ENCODE data around the gene ARHGEF1. TPM values are rescaled to one million over a fixed set of nuclear protein-coding genes. Genes with fewer than 3 reads are reported as not detected.

Gene ARHGEF1
- total RNA-seq, 2 donors from 2014 or later: 255 to 337 TPM

DNA sequence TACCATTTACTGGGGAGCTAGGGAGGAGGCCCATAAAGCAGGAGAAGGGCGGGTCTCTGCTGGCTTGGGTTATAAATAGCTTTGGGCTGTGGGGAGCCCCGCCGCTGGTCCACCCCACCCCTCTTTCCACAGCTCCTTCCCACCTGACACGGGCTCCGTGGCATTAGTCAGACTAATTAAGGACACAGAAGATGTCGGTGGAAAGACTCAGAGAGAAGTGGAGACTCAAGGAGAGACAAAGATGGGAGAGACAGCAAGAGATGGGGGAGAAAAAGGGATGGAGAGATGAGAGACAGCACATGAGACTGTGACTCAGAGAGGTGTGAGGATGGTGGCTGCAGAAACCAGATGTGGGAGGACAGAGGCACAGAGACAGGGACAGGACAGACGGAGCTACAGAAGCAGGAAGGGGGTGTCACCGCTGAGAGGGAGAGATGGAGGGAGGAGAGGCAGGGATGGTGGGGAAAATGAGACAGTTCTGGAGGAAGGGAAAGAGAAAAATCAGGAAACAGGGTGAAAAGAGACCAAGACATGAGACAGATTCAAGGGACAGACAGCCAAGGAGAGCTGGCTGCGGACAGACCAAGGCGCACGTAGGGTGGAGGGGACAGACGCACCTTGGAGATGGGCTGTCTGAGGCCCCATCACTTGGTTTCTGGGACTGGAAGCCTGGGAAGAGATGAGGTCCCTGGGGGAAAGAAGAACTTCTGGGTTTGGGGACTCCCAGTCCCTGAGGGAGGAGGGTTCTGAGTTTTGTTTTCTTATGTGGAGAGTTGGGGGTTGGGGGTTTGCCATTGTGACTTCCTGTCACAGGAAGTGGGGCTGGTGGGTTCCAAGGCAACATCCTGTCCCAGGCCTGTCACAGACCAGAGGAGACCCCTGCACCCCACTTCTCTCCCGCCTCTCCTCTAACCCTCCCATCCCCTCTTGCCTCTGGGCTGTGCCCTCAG lies 4.1 kb downstream of the ARHGEF1 start:
- H3K36me3 Mint-ChIP-seq (ENCODE audit: low read depth): peaks cover 90% of the 10 kb centered on the region
- peak; percentile 67 for ATAC-seq (replicated peaks)
- H3K4me3 Mint-ChIP-seq: peak overlapping the region; percentile 80
- H3K9me3 Mint-ChIP-seq: no peaks in the 10 kb centered on the region
- peaks cover 47% of the 10 kb centered on the region for H3K4me1 Mint-ChIP-seq
- H3K27me3 Mint-ChIP-seq: no peaks in the 10 kb centered on the region
- peak overlapping the region; percentile 83 for H3K27ac Mint-ChIP-seq

DNA sequence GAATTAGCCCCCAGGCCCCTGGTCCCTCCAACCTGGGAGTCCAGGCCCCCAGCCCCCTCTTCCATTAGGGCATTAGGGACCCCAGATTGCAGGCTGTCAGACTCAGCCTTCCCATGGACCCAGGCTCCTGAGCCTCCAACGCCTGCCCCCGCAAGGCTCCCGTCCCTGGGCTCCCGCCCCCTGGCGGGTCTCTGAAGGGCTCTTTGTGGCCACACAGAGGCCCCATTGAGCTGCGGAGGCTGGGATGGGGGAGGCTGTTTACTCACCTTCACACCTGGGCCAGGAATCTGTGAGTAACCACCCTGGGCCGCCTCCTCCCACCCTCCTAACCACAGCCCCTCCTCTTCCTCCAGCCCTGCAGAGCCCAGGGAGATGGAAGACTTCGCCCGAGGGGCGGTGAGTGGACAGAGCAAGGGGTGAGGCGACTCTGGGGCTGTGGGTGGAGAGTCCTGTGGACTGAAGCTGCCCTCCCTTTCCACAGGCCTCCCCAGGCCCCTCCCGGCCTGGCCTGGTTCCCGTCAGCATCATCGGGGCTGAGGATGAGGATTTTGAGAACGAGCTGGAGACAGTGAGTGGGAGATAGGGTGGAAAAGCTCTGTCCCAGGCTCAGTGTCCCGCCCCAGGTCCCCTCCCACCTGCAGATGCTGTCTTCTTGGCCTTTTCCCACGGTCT lies 4.9 kb downstream of the ARHGEF1 start:
- Mint-ChIP-seq H3K27me3 (no peaks in the 10 kb centered on the region), H3K27ac (peak overlapping the region; percentile 83), H3K9me3 (no peaks in the 10 kb centered on the region), H3K4me3 (peak overlapping the region; percentile 80), H3K4me1 (peaks cover 40% of the 10 kb centered on the region), H3K36me3 (ENCODE audit: low read depth) (peaks cover 89% of the 10 kb centered on the region)
- ATAC-seq (replicated peaks): peak; percentile 74

DNA sequence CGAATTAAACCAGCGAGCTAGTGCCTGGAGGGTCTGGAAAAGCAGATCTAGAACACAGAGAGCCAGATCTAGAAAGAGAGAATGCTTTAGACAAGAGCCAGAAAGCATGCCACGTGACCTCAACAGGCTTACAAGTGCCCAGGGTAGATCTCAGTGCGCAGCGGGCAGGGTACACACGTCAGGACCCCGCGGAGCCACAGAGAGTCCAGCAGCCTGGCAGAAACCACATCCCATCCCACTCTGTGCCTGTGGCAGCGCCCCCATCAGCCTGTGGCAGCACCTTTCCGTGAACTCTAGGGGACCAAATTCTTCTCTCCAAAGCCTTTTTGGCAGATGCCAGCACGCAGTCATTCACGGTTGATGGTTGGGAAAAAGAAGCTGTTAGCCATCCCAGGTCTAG lies 5.9 kb downstream of the ARHGEF1 start:
- Mint-ChIP-seq H3K27me3 (no peaks in the 10 kb centered on the region), H3K36me3 (ENCODE audit: low read depth) (peaks cover 88% of the 10 kb centered on the region), H3K4me1 (peaks cover 40% of the 10 kb centered on the region), H3K9me3 (no peaks in the 10 kb centered on the region), H3K4me3 (peak overlapping the region; percentile 80), H3K27ac (peak overlapping the region; percentile 83)
- no peak for ATAC-seq (replicated peaks)

DNA sequence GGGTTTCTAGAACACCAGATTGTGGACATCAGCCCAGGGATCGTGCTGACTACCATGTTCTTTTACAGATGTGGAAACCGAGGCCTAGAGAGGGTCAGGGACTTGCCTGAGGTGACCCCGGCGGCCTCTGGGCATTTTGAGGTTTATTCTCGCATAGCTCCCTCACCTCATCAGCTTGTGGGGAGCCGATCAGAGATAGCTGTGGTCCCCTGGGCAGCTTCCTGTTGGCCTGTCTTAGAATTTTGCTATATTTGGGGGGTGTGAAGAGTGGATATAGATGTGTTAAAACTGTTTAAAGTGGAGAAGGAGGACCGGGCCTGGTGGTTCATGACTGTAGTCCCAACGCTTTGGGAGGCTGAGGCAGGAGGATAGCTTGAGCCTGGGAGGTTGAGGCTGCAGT lies 6.9 kb downstream of the ARHGEF1 start:
- ATAC-seq (replicated peaks): no peak
- Mint-ChIP-seq H3K4me1 (peaks cover 39% of the 10 kb centered on the region), H3K27me3 (no peaks in the 10 kb centered on the region), H3K36me3 (ENCODE audit: low read depth) (peaks cover 84% of the 10 kb centered on the region), H3K4me3 (peak overlapping the region; percentile 23), H3K9me3 (no peaks in the 10 kb centered on the region), H3K27ac (peak overlapping the region; percentile 75)

DNA sequence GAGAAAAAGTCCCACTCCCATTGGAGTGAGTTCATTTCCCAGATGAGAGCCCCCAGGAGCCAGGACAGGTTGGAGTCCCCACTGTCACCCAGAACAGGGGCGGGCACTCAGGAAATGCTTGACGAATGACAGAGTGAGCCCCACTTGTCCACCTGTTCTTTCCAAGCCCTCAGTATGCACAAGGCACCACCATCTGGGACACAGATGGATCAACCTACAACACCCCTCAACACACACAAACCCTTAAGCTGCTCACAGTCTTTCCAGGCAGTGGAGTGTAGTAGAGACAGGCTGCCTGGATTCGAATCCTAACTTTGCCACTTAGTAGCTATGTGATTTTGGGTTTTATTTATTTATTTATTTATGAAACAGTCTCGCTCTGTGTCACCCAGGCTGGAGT lies 8.0 kb downstream of the ARHGEF1 start:
- Mint-ChIP-seq H3K9me3 (no peaks in the 10 kb centered on the region), H3K27me3 (no peaks in the 10 kb centered on the region), H3K36me3 (ENCODE audit: low read depth) (peaks cover 84% of the 10 kb centered on the region), H3K4me1 (peaks cover 38% of the 10 kb centered on the region), H3K4me3 (no peak overlapping the region), H3K27ac (no peak overlapping the region)
- ATAC-seq (replicated peaks): no peak

DNA sequence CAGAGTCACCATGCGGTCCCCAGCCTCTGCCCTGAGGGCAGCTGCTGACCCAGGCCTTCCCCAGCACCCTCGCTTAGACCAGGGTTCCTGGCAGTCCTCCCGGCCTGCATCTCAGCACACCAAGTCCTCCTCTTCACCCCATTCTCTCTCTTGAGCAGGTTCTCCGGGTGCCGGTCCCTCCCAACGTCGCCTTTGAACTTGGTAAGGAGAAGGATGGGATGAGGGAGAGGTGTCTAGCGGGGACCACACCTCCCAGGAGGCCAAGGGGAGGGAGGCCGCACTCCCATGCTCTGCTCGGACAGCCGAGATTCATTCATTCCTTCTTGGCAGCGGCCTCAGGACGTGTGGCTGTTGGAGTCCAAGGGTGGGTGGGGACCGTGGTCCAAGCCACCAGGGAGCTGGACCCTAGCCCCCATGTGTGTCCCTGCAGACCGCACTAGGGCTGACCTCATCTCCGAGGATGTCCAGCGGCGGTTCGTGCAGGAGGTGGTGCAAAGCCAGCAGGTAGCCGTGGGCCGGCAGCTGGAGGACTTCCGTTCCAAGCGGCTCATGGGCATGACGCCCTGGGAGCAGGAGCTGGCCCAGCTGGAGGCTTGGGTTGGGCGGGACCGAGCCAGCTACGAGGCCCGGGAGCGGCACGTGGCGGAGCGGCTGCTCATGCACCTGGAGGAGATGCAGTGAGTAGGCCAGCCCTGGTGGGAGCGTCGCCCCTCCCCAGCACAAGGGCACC lies 9.4 kb downstream of the ARHGEF1 start:
- Mint-ChIP-seq H3K36me3 (ENCODE audit: low read depth) (peaks cover 76% of the 10 kb centered on the region), H3K27me3 (no peaks in the 10 kb centered on the region), H3K9me3 (no peaks in the 10 kb centered on the region), H3K4me1 (peaks cover 26% of the 10 kb centered on the region), H3K4me3 (no peak overlapping the region), H3K27ac (peak overlapping the region; percentile 73)
- ATAC-seq (replicated peaks): no peak

DNA sequence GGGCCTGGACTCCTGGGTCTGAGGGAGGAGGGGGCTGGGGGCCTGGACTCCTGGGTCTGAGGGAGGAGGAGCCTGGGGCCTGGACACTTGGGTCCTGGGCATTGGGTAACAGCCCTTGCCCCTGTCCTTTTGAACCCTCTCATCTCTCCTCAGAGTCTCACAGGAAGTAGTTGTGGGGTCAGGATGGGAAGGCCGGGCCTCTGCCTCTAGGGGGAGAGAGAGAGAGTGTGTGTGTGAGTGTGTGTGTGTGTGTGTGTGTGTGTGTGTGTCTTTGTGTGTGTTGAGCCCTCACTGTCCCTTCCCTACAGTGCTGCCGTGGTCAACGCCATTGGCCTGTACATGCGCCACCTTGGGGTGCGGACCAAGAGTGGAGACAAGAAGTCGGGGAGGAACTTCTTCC lies 10.9 kb downstream of the ARHGEF1 start:
- no peaks in the 10 kb centered on the region for H3K27me3 Mint-ChIP-seq
- peaks cover 78% of the 10 kb centered on the region for H3K36me3 Mint-ChIP-seq (ENCODE audit: low read depth)
- no peaks in the 10 kb centered on the region for H3K9me3 Mint-ChIP-seq
- peak overlapping the region; percentile 50 for H3K27ac Mint-ChIP-seq
- peak; percentile 23 for ATAC-seq (replicated peaks)
- H3K4me1 Mint-ChIP-seq: peaks cover 17% of the 10 kb centered on the region
- no peak overlapping the region for H3K4me3 Mint-ChIP-seq

DNA sequence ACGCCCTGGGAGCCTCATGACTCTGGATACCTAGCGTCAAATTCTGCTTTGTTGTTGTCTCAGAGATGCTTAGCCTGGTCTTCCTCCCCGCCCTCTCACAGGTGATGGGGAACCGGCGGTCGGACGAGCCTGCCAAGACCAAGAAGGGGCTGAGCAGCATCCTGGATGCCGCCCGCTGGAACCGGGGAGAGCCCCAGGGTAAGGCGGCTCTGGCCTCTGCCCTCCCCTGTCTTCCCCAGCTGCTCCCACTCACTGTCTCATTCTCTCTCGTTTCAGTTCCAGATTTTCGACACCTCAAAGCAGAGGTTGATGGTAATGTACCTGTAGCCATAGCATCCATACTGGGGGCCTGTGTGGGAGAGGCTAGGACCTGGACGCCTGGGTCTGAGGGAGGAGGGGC lies 11.4 kb downstream of the ARHGEF1 start:
- Mint-ChIP-seq H3K4me3 (no peak overlapping the region), H3K4me1 (peaks cover 22% of the 10 kb centered on the region), H3K36me3 (ENCODE audit: low read depth) (peaks cover 78% of the 10 kb centered on the region), H3K27ac (peak overlapping the region; percentile 50), H3K9me3 (no peaks in the 10 kb centered on the region), H3K27me3 (no peaks in the 10 kb centered on the region)
- no peak for ATAC-seq (replicated peaks)

DNA sequence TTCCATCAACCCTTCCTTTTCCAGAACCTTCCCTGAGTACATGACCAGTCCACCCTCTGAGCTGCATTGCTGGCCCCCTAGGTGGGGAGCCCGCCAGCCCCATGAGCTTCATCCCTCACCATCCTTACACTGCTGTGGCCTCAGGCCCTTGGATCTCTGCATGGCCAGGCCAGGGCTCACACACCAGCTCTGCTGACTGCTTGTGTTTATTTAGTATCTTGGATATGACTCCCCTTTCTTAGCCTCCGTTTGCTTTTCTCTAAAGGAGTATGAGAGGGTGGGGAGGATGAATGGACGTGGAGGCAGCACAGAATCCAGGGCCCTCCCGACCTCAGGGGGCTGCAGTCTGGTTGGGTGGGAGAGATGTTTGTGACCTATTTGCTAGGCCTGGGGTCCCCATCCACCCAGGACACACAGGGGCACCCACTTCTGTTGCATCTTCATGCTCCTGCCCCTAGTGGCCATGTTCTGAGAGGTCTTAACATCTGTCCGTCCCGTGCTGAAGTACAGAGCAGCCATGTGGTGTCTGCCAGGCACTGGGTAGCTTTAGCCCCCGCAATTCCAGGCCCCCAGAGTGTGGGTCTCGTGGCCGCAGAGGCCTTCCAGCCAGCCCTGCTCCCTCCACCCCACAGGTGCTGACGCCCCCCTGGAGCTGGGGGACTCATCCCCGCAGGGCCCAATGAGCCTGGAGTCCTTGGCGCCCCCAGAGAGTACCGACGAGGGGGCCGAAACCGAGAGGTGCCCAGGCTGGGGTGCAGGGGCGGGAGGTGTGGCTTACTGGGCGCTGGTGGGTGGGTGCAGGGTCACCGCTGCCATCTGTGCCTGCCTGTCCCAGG lies 13.0 kb downstream of the ARHGEF1 start:
- Mint-ChIP-seq H3K36me3 (ENCODE audit: low read depth) (peaks cover 78% of the 10 kb centered on the region), H3K9me3 (no peaks in the 10 kb centered on the region), H3K27ac (peak overlapping the region; percentile 58), H3K4me1 (peaks cover 17% of the 10 kb centered on the region), H3K4me3 (peak overlapping the region; percentile 2), H3K27me3 (no peaks in the 10 kb centered on the region)
- peak; percentile 53 for ATAC-seq (replicated peaks)

DNA sequence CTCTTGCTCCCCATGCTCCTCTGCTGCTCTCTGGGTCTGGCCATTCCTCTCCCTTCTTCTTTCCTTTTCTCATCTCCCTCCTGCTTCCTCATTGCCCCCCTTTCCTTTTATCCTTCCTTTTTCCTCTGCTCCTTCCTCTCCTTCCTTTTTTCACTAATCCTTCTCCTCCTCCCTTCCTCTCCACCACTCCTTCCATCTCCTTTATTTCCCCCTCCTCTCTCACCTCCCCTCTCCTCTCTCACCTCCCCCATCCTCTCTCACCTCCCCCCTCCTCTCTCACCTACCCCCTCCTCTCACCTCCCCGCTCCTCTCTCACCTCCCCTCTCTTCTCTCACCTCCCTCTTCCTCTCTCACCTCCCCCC lies 13.6 kb downstream of the ARHGEF1 start:
- ATAC-seq (replicated peaks): no peak
- Mint-ChIP-seq H3K4me1 (peaks cover 15% of the 10 kb centered on the region), H3K4me3 (no peak overlapping the region), H3K27me3 (no peaks in the 10 kb centered on the region), H3K36me3 (ENCODE audit: low read depth) (peaks cover 80% of the 10 kb centered on the region), H3K27ac (peak overlapping the region; percentile 58), H3K9me3 (no peaks in the 10 kb centered on the region)

DNA sequence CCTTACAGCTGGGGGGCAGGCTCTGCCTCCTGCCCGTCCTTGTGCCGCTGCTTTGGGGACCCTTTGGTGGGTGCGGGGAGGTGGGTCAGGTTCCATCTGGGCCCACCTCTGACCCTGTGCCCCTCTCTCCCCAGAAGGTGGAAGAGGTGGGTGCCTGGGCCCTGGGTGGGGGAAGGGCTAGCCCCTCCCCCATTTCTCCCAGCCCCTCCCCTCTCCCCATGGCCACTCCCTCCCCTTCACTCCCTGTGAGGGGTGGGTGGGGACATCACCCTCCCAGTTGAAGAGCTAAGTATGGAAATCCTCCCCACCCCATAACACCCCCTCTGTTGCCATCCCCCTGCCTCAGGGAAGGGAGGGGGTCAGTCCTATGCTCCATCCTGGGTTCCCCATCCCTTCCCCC lies 14.2 kb downstream of the ARHGEF1 start:
- peaks cover 12% of the 10 kb centered on the region for H3K4me1 Mint-ChIP-seq
- no peaks in the 10 kb centered on the region for H3K27me3 Mint-ChIP-seq
- H3K36me3 Mint-ChIP-seq (ENCODE audit: low read depth): peaks cover 82% of the 10 kb centered on the region
- no peak for ATAC-seq (replicated peaks)
- no peak overlapping the region for H3K4me3 Mint-ChIP-seq
- no peaks in the 10 kb centered on the region for H3K9me3 Mint-ChIP-seq
- H3K27ac Mint-ChIP-seq: peak overlapping the region; percentile 30

DNA sequence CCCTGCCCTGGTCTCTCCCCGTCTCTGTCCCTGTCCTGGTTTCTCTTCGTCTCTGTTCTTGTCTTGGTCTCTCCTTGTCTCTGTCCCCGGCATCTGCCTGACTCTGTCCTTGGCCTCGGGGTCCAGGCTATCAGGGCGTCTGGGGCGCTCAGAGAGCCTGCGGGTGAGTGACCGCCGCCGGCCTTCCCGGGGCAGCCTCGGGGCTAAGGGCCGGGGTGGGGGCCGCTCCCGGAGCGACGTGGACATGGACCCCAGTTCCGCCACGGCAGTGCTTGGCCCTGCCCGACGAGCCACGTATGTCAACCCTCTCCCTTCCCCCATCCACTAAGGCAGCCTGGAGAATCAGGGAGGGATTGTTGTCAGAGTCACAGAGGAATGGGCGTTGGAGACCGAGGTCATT lies 14.8 kb downstream of the ARHGEF1 start:
- H3K4me3 Mint-ChIP-seq: no peak overlapping the region
- H3K27me3 Mint-ChIP-seq: no peaks in the 10 kb centered on the region
- peaks cover 12% of the 10 kb centered on the region for H3K4me1 Mint-ChIP-seq
- peak overlapping the region; percentile 30 for H3K27ac Mint-ChIP-seq
- no peak for ATAC-seq (replicated peaks)
- no peaks in the 10 kb centered on the region for H3K9me3 Mint-ChIP-seq
- H3K36me3 Mint-ChIP-seq (ENCODE audit: low read depth): peaks cover 82% of the 10 kb centered on the region

DNA sequence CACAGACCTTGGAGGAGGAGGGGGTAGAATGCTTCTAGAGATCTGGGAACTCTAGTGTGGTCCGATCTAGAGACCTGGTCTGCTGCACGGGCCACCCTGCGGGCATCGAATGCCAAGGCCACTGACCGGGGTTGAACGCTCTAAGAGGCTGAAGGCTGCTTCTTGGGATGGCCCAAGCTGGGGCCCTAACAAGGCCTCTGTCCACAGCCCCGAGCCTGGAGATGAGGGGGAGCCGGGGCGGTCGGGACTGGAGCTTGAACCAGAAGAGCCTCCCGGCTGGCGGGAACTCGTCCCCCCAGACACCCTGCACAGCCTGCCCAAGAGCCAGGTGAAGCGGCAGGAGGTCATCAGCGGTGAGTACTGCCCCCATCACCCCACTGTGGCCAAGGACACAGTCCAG lies 15.3 kb downstream of the ARHGEF1 start:
- Mint-ChIP-seq H3K9me3 (no peaks in the 10 kb centered on the region), H3K4me1 (peaks cover 12% of the 10 kb centered on the region), H3K27me3 (no peaks in the 10 kb centered on the region), H3K36me3 (ENCODE audit: low read depth) (peaks cover 82% of the 10 kb centered on the region), H3K4me3 (no peak overlapping the region), H3K27ac (no peak overlapping the region)
- no peak for ATAC-seq (replicated peaks)
